Endothelial cell of umbilical vein (primary cell): ENCODE results near the gene PPP1R1C.

Experiments
- CTCF ChIP-seq, 2 donors: IDR thresholded peaks; 1 replicate in 1 of 2; 2 replicates in 1 of 2; pipeline ENCODE4 v1.5.1; 2011; ENCODE audit warnings: low read length in 2 of 2, mild to moderate bottlenecking in 2 of 2, moderate library complexity in 2 of 2, control low read depth in 1 of 2, inconsistent platforms in 1 of 2, low read depth in 1 of 2; ENCODE audit not compliant: insufficient read depth in 1 of 2; ENCODE audit errors: extremely low read depth in 1 of 2
- EZH2 ChIP-seq: IDR thresholded peaks from 2 replicates; pipeline ENCODE4 v1.6.1; 2012; ENCODE audit warnings: borderline replicate concordance, low read depth, mild to moderate bottlenecking, moderate library complexity, low read length, inconsistent platforms; ENCODE audit not compliant: severe bottlenecking
- MYC ChIP-seq: IDR thresholded peaks from one replicate; pipeline ENCODE4 v1.6.1; 2011; ENCODE audit warnings: mild to moderate bottlenecking, low read depth, low read length
- POLR2A ChIP-seq: IDR thresholded peaks from 2 replicates; pipeline ENCODE4 v1.6.1; 2012; ENCODE audit warnings: low read depth, mild to moderate bottlenecking, control low read depth, low read length

- no peak for TF ChIP-seq POLR2A
- no peak for TF ChIP-seq CTCF (IDR thresholded peaks at IDR 0.05; ENCODE audit: extremely low read depth in 1 of 2, insufficient read depth in 1 of 2, low read depth in 1 of 2, low read length in 2 of 2)
- no peak for TF ChIP-seq EZH2
- no peak for TF ChIP-seq MYC
These were observed 87.2 kb downstream of the PPP1R1C start for GRCh38 chr2:182072861-182073260.
